ENCODE results near the gene TMEM213.

GRCh38 chr7:138755842-138756590 lies 41.8 kb upstream of the TMEM213 start:
- TF ChIP-seq ELF4 (IDR thresholded peaks at IDR 0.05) (no peak), SP1 (IDR thresholded peaks at IDR 0.05) (no peak), PKNOX1 (IDR thresholded peaks at IDR 0.05) (no peak), FOXA1 (IDR thresholded peaks at IDR 0.05) (no peak), NFRKB (IDR thresholded peaks at IDR 0.05) (no peak), ZNF384 (IDR thresholded peaks at IDR 0.05) (no peak), SUZ12 (IDR thresholded peaks at IDR 0.05) (no peak), ARNT (IDR thresholded peaks at IDR 0.05) (no peak), L3MBTL2 (conservative IDR thresholded peaks at IDR 0.05) (no peak), FOXK2 (IDR thresholded peaks at IDR 0.05) (no peak), TARDBP (IDR thresholded peaks at IDR 0.05) (no peak), CTBP1 (IDR thresholded peaks at IDR 0.05; ENCODE audit: borderline replicate concordance) (no peak), FOXM1 (IDR thresholded peaks at IDR 0.05; ENCODE audit: borderline replicate concordance) (no peak), LEF1 (IDR thresholded peaks at IDR 0.05; ENCODE audit: borderline replicate concordance) (no peak)
